Spleen (tissue), 7 donors: ENCODE measurements around the gene PRLH.

Experiments used
- CTCF ChIP-seq, 11 experiments: fragments of 200-600 bp in 7 of 11; fragments of 450-650 bp in 4 of 11; sonication (generic) in 4 of 11; IDR thresholded peaks in 8 of 11; conservative IDR thresholded peaks in 3 of 11; 1 replicate in 7 of 11; 2 replicates in 4 of 11; pipeline versions ENCODE4 v1.4.0 to v1.8.0; 2016 to 2021; ENCODE audit warnings: antibody characterized with exemption in 11 of 11, inconsistent platforms in 4 of 11, mild to moderate bottlenecking in 1 of 11
- POLR2A ChIP-seq, 3 donors: fragments of 450-650 bp; IDR thresholded peaks; one replicate each; pipeline ENCODE4 v1.5.1; 2017; ENCODE audit warnings: antibody characterized with exemption in 3 of 3, mild to moderate bottlenecking in 1 of 3
- POLR2AphosphoS5 ChIP-seq, 3 donors: sonication (generic); formaldehyde crosslinking; IDR thresholded peaks; one replicate each; pipeline ENCODE4 v1.5.1; 2017; ENCODE audit warnings: antibody characterized with exemption in 3 of 3
- donor health status: DM: no; HTN: no; CAD: no; lungs with moderate emphysema.
- donor health status: DM: no; HTN: no; CAD: no.
- donor health status: DM: no; HTN: no; CAD: no.

GRCh38 chr2:237561221-237561620 lies 5.2 kb upstream of the PRLH start:
- TF ChIP-seq POLR2A (IDR thresholded peaks at IDR 0.05) (no peak), CTCF (IDR thresholded peaks at IDR 0.05 in 8 of 11, conservative IDR thresholded peaks at IDR 0.05 in 3 of 11) (no peak), POLR2AphosphoS5 (IDR thresholded peaks at IDR 0.05) (no peak)
